ENCODE measurements around the gene OSBPL2. TPM values are rescaled to one million over a fixed set of nuclear protein-coding genes. Genes with fewer than 3 reads are reported as not detected.

Gene OSBPL2
- total RNA-seq, 1 donor from 2014 or later = 29.2 TPM

GRCh38 chr20:62232194-62232593 is 6.1 kb upstream of the OSBPL2 start:
- Mint-ChIP-seq H3K4me3 (no peak overlapping the region), H3K27ac (no peak overlapping the region), H3K9me3 (no peaks in the 10 kb centered on the region), H3K4me1 (no peaks in the 10 kb centered on the region), H3K36me3 (ENCODE audit: low read depth) (no peaks in the 10 kb centered on the region), H3K27me3 (no peaks in the 10 kb centered on the region)
- intact Hi-C loops (cut with micrococcal nuclease) = no loop called here
- DNase-seq = no peak

GRCh38 chr20:62232770-62233645 is 5.3 kb upstream of the OSBPL2 start:
- Mint-ChIP-seq H3K4me1 (peaks cover 4% of the 10 kb centered on the region), H3K27ac (no peak overlapping the region), H3K36me3 (ENCODE audit: low read depth) (no peaks in the 10 kb centered on the region), H3K27me3 (no peaks in the 10 kb centered on the region), H3K4me3 (no peak overlapping the region), H3K9me3 (no peaks in the 10 kb centered on the region)
- DNase-seq = no peak
- intact Hi-C loops (cut with micrococcal nuclease) = no loop called here

GRCh38 chr20:62233684-62234083 is 4.6 kb upstream of the OSBPL2 start:
- DNase-seq = no peak
- peaks cover 4% of the 10 kb centered on the region for H3K4me1 Mint-ChIP-seq
- no peak overlapping the region for H3K27ac Mint-ChIP-seq
- H3K4me3 Mint-ChIP-seq = no peak overlapping the region
- H3K9me3 Mint-ChIP-seq = no peaks in the 10 kb centered on the region
- H3K27me3 Mint-ChIP-seq = no peaks in the 10 kb centered on the region
- intact Hi-C loops (cut with micrococcal nuclease) = no loop called here
- H3K36me3 Mint-ChIP-seq (ENCODE audit: low read depth) = no peaks in the 10 kb centered on the region

GRCh38 chr20:62234339-62234738 is 4.0 kb upstream of the OSBPL2 start:
- Mint-ChIP-seq H3K27ac (no peak overlapping the region), H3K36me3 (ENCODE audit: low read depth) (no peaks in the 10 kb centered on the region), H3K4me1 (peaks cover 7% of the 10 kb centered on the region), H3K4me3 (no peak overlapping the region), H3K9me3 (no peaks in the 10 kb centered on the region), H3K27me3 (no peaks in the 10 kb centered on the region)
- no peak for DNase-seq
- intact Hi-C loops (cut with micrococcal nuclease) = no loop called here

- H3K4me3 Mint-ChIP-seq = no peak overlapping the region
- peaks cover 2% of the 10 kb centered on the region for H3K36me3 Mint-ChIP-seq (ENCODE audit: low read depth)
- intact Hi-C loops (cut with micrococcal nuclease) = loop anchor here (5.0 kb wide), 1 partner anchor 557 kb away; no protein-coding TSS in a partner anchor
- H3K9me3 Mint-ChIP-seq = no peaks in the 10 kb centered on the region
- H3K27ac Mint-ChIP-seq = no peak overlapping the region
- no peak for DNase-seq
- no peaks in the 10 kb centered on the region for H3K27me3 Mint-ChIP-seq
- H3K4me1 Mint-ChIP-seq = peaks cover 13% of the 10 kb centered on the region
Measured at GRCh38 chr20:62235001-62235776, 3.1 kb upstream of the OSBPL2 start.

- H3K27ac Mint-ChIP-seq = no peak overlapping the region
- no peak overlapping the region for H3K4me3 Mint-ChIP-seq
- DNase-seq = no peak
- no peaks in the 10 kb centered on the region for H3K27me3 Mint-ChIP-seq
- H3K9me3 Mint-ChIP-seq = no peaks in the 10 kb centered on the region
- H3K36me3 Mint-ChIP-seq (ENCODE audit: low read depth) = peaks cover 2% of the 10 kb centered on the region
- H3K4me1 Mint-ChIP-seq = peaks cover 15% of the 10 kb centered on the region
- intact Hi-C loops (cut with micrococcal nuclease) = loop anchor here (5.0 kb wide), 1 partner anchor 557 kb away; no protein-coding TSS in a partner anchor
Measured at GRCh38 chr20:62235777-62236157, 2.6 kb upstream of the OSBPL2 start.

- Mint-ChIP-seq H3K9me3 (no peaks in the 10 kb centered on the region), H3K36me3 (ENCODE audit: low read depth) (peaks cover 2% of the 10 kb centered on the region), H3K27me3 (no peaks in the 10 kb centered on the region), H3K4me1 (peaks cover 15% of the 10 kb centered on the region), H3K4me3 (no peak overlapping the region), H3K27ac (no peak overlapping the region)
- intact Hi-C loops (cut with micrococcal nuclease) = loop anchor here (5.0 kb wide), 1 partner anchor 556 kb away; no protein-coding TSS in a partner anchor
- DNase-seq = no peak
Measured at GRCh38 chr20:62236200-62236599, 2.1 kb upstream of the OSBPL2 start.

GRCh38 chr20:62236766-62237513 is 1.4 kb upstream of the OSBPL2 start:
- Mint-ChIP-seq H3K27me3 (no peaks in the 10 kb centered on the region), H3K4me1 (peaks cover 20% of the 10 kb centered on the region), H3K9me3 (no peaks in the 10 kb centered on the region), H3K36me3 (ENCODE audit: low read depth) (peaks cover 7% of the 10 kb centered on the region), H3K4me3 (no peak overlapping the region), H3K27ac (no peak overlapping the region)
- intact Hi-C loops (cut with micrococcal nuclease) = loop anchor here (5.0 kb wide), 1 partner anchor 555 kb away; no protein-coding TSS in a partner anchor
- DNase-seq = no peak

- Mint-ChIP-seq H3K4me3 (peak overlapping the region; percentile 78), H3K36me3 (ENCODE audit: low read depth) (peaks cover 7% of the 10 kb centered on the region), H3K4me1 (peaks cover 22% of the 10 kb centered on the region), H3K27ac (no peak overlapping the region), H3K27me3 (no peaks in the 10 kb centered on the region), H3K9me3 (no peaks in the 10 kb centered on the region)
- intact Hi-C loops (cut with micrococcal nuclease) = loop anchor here (5.0 kb wide), 1 partner anchor 555 kb away; no protein-coding TSS in a partner anchor
- no peak for DNase-seq
Measured at GRCh38 chr20:62237514-62237800, 864 bp upstream of the OSBPL2 start.

- Mint-ChIP-seq H3K36me3 (ENCODE audit: low read depth) (peaks cover 11% of the 10 kb centered on the region), H3K4me3 (peak overlapping the region; percentile 81), H3K27ac (peak overlapping the region; percentile 70), H3K9me3 (no peaks in the 10 kb centered on the region), H3K4me1 (peaks cover 26% of the 10 kb centered on the region), H3K27me3 (no peaks in the 10 kb centered on the region)
- intact Hi-C loops (cut with micrococcal nuclease) = loop anchor here (1.0 to 5.0 kb wide), 5 partner anchors 55 to 554 kb away; partner anchors contain the start of genes ADRM1, LSM14B, MTG2 and PSMA7
- peak; percentile 70 for DNase-seq
Measured at GRCh38 chr20:62238569-62239277, 402 bp downstream of the OSBPL2 start.

- DNase-seq = no peak
- intact Hi-C loops (cut with micrococcal nuclease) = loop anchor here (5.0 kb wide), 1 partner anchor 553 kb away; no protein-coding TSS in a partner anchor
- peaks cover 11% of the 10 kb centered on the region for H3K36me3 Mint-ChIP-seq (ENCODE audit: low read depth)
- no peaks in the 10 kb centered on the region for H3K9me3 Mint-ChIP-seq
- H3K27me3 Mint-ChIP-seq = no peaks in the 10 kb centered on the region
- H3K4me3 Mint-ChIP-seq = peak overlapping the region; percentile 81
- peaks cover 26% of the 10 kb centered on the region for H3K4me1 Mint-ChIP-seq
- H3K27ac Mint-ChIP-seq = peak overlapping the region; percentile 70
Measured at GRCh38 chr20:62239278-62239879, 1.1 kb downstream of the OSBPL2 start.

GRCh38 chr20:62240020-62240685 is 1.8 kb downstream of the OSBPL2 start:
- intact Hi-C loops (cut with micrococcal nuclease) = no loop called here
- peak overlapping the region; percentile 23 for H3K4me3 Mint-ChIP-seq
- DNase-seq = no peak
- H3K27me3 Mint-ChIP-seq = no peaks in the 10 kb centered on the region
- peaks cover 26% of the 10 kb centered on the region for H3K4me1 Mint-ChIP-seq
- no peaks in the 10 kb centered on the region for H3K9me3 Mint-ChIP-seq
- H3K27ac Mint-ChIP-seq = no peak overlapping the region
- H3K36me3 Mint-ChIP-seq (ENCODE audit: low read depth) = peaks cover 11% of the 10 kb centered on the region

Data from activated CD4-positive, alpha-beta T cell treated with anti-CD3 and anti-CD28 coated beads, Interleukin-2, amount 10 ng/mL, durations not matched to agents 24 days and 14 days (primary cell).